ENCODE data around the gene ERLEC1. TPM values are rescaled to one million over a fixed set of nuclear protein-coding genes. Genes with fewer than 3 reads are reported as not detected.
"Not testable (repeated sequence)": the region's sequence is repeated elsewhere in the genome, so short reads cannot be mapped to it uniquely, and the experiment has no call there.

Gene ERLEC1
- total RNA-seq, 2 donors from 2014 or later, result 43.8 to 86.7 TPM

GRCh38 chr2:53819634-53820033, 32.8 kb downstream of the ERLEC1 start:
- Histone ChIP-seq H3K36me3 (replicated peaks in 1 of 2; ENCODE audit: insufficient read depth in 1 of 2, low read depth in 2 of 2) (peaks cover 0 to 5% of the 10 kb centered on the region in 2 donors), H3K27ac (no peak overlapping the region), H3K4me3 (no peak overlapping the region), H3K27me3 (no peaks in the 10 kb centered on the region), H3K4me1 (no peaks in the 10 kb centered on the region), H3K9me3 (no peaks in the 10 kb centered on the region)
- 64 to 86% methylated on average over 2 to 4 of the region's 4 CpGs for WGBS, 2 donors
- intact Hi-C loops (cut with DNase I), result no loop called here
- no peak for DNase-seq
- ATAC-seq, result no peak
- TF ChIP-seq POLR2A (IDR thresholded peaks at IDR 0.05), result no peak
- TF ChIP-seq CTCF (IDR thresholded peaks at IDR 0.05), result no peak

GRCh38 chr2:53820048-53820447, 33.2 kb downstream of the ERLEC1 start:
- ATAC-seq (no peak), DNase-seq (no peak)
- TF ChIP-seq CTCF (IDR thresholded peaks at IDR 0.05) (no peak), POLR2A (IDR thresholded peaks at IDR 0.05) (no peak)
- Histone ChIP-seq H3K36me3 (replicated peaks in 1 of 2; ENCODE audit: insufficient read depth in 1 of 2, low read depth in 2 of 2) (peaks cover 0 to 5% of the 10 kb centered on the region in 2 donors), H3K9me3 (no peaks in the 10 kb centered on the region), H3K4me3 (no peak overlapping the region), H3K27ac (no peak overlapping the region), H3K27me3 (no peaks in the 10 kb centered on the region), H3K4me1 (no peaks in the 10 kb centered on the region)
- intact Hi-C loops (cut with DNase I), result no loop called here
- 87 to 92% methylated on average over 9 of the region's 9 CpGs for WGBS, 2 donors

- H3K27ac ChIP-seq, result no peak overlapping the region
- ATAC-seq, result no peak
- no peak for DNase-seq
- no peaks in the 10 kb centered on the region for H3K9me3 ChIP-seq
- H3K27me3 ChIP-seq, result no peaks in the 10 kb centered on the region
- WGBS, 2 donors, result 87 to 91% methylated on average over 4 of the region's 4 CpGs
- H3K4me3 ChIP-seq, result no peak overlapping the region
- H3K4me1 ChIP-seq, result peaks cover 1% of the 10 kb centered on the region
- peaks cover 0 to 5% of the 10 kb centered on the region in 2 donors for H3K36me3 ChIP-seq (replicated peaks in 1 of 2; ENCODE audit: insufficient read depth in 1 of 2, low read depth in 2 of 2)
- intact Hi-C loops (cut with DNase I), result no loop called here
- TF ChIP-seq CTCF (IDR thresholded peaks at IDR 0.05) (no peak), POLR2A (IDR thresholded peaks at IDR 0.05) (no peak)
Observed at GRCh38 chr2:53820711-53821110, 33.9 kb downstream of the ERLEC1 start.

- TF ChIP-seq CTCF (IDR thresholded peaks at IDR 0.05), result no peak
- no peak for TF ChIP-seq POLR2A (IDR thresholded peaks at IDR 0.05)
- intact Hi-C loops (cut with DNase I), result no loop called here
- no peak for ATAC-seq
Observed at GRCh38 chr2:53821810-53822209, 35.0 kb downstream of the ERLEC1 start.

GRCh38 chr2:53823639-53824038, 36.8 kb downstream of the ERLEC1 start:
- H3K27me3 ChIP-seq; H3K9me3 ChIP-seq; H3K27ac ChIP-seq; DNase-seq; intact Hi-C loops (cut with DNase I); H3K36me3 ChIP-seq (replicated peaks in 1 of 2; ENCODE audit: insufficient read depth in 1 of 2, low read depth in 2 of 2); ATAC-seq; H3K4me3 ChIP-seq: not testable (repeated sequence)
- H3K4me1 ChIP-seq, result peaks cover 14% of the 10 kb centered on the region
- 90% methylated on average over 9 of the region's 9 CpGs for WGBS, 2 donors

More at GRCh38 chr2:53821810-53822209, 35.0 kb downstream of the ERLEC1 start:
- H3K27me3 ChIP-seq, result no peaks in the 10 kb centered on the region
- H3K36me3 ChIP-seq (replicated peaks in 1 of 2; ENCODE audit: insufficient read depth in 1 of 2, low read depth in 2 of 2), result peaks cover 0 to 2% of the 10 kb centered on the region in 2 donors
- peaks cover 10% of the 10 kb centered on the region for H3K4me1 ChIP-seq
- no peaks in the 10 kb centered on the region for H3K9me3 ChIP-seq
- WGBS, 2 donors, result 88 to 92% methylated on average over 6 of the region's 6 CpGs
- no peak overlapping the region for H3K27ac ChIP-seq
- no peak overlapping the region for H3K4me3 ChIP-seq
- no peak for DNase-seq

Measured in body of pancreas (tissue), 4 donors.